Muscle of leg (tissue), 11 donors: Measurements from ENCODE around the gene NAALADL2. TPM values are rescaled to one million over a fixed set of nuclear protein-coding genes. Genes with fewer than 3 reads are reported as not detected.
A peak's percentile ranks its signal among the peaks of the same experiment; 100 is the strongest.
"Not testable (repeated sequence)": the region's sequence is repeated elsewhere in the genome, so short reads cannot be mapped to it uniquely, and the experiment has no call there.

Source experiments
- DNase-seq: peaks from one replicate; pipeline ENCODE4 v3.0.0; 2013
- H3K27ac ChIP-seq: one replicate; pipeline ENCODE4 v1.5.1; 2013; ENCODE audit warnings: mild to moderate bottlenecking, low read length, control low read depth
- H3K27me3 ChIP-seq: one replicate; pipeline ENCODE4 v1.6.1; 2013; ENCODE audit warnings: low read length; ENCODE audit not compliant: control insufficient read depth, insufficient read depth
- H3K36me3 ChIP-seq: one replicate; pipeline ENCODE4 v1.6.1; 2013; ENCODE audit warnings: low read length; ENCODE audit not compliant: control insufficient read depth, insufficient read depth
- H3K4me1 ChIP-seq: one replicate; pipeline ENCODE4 v1.6.1; 2013; ENCODE audit warnings: low read length; ENCODE audit not compliant: control insufficient read depth, insufficient read depth
- H3K4me3 ChIP-seq: one replicate; pipeline ENCODE4 v1.5.1; 2013; ENCODE audit warnings: low read length, control low read depth
- H3K9me3 ChIP-seq: replicated peaks from 2 replicates; pipeline ENCODE4 v1.6.1; 2013; ENCODE audit warnings: low read depth, low read length; ENCODE audit not compliant: control insufficient read depth
- WGBS: methylation state at CpG from one replicate; pipeline ENCODE4 v1.1.5; 2013; ENCODE audit warnings: missing lambda C conversion rate; ENCODE audit not compliant: insufficient coverage; 5-methylcytosine and 5-hydroxymethylcytosine counted together
- polyA plus RNA-seq, 8 donors: library from polyadenylated mRNA; unstranded; fragments of 120-200 nt; gene quantifications; one replicate each; pipeline versions ENCODE4 v1.2.1 to v1.2.3, GENCODE V29; 2013; ENCODE audit warnings: inconsistent platforms in 1 of 8, low replicate concordance in 1 of 8; ENCODE audit not compliant: insufficient read length in 8 of 8, insufficient read depth in 1 of 8
- total RNA-seq: library from RNA; stranded (reverse); fragments of 120-200 nt; gene quantifications from one replicate; pipeline ENCODE4 v1.2.4, GENCODE V29; 2013

The NAALADL2 gene
- total and polyA plus RNA-seq, 9 donors: 4.8 to 17.4 (median 8.0) TPM

- DNase-seq, H3K36me3 ChIP-seq, H3K4me3 ChIP-seq, H3K4me1 ChIP-seq, H3K27ac ChIP-seq, H3K9me3 ChIP-seq, H3K27me3 ChIP-seq: not testable (repeated sequence)
- WGBS: no CpG with 5 or more reads among the region's 2 CpGs
These were observed 669.6 kb downstream of the NAALADL2 start for GRCh38 chr3:175528693-175529092.

- no peak overlapping the region for H3K4me3 ChIP-seq
- DNase-seq: no peak
- no peaks in the 10 kb centered on the region for H3K9me3 ChIP-seq
- no peak overlapping the region for H3K27ac ChIP-seq
- H3K27me3 ChIP-seq: no peaks in the 10 kb centered on the region
- no peaks in the 10 kb centered on the region for H3K4me1 ChIP-seq
- H3K36me3 ChIP-seq: no peaks in the 10 kb centered on the region
- no CpG with 5 or more reads among the region's 2 CpGs for WGBS
These were observed 676.2 kb downstream of the NAALADL2 start for GRCh38 chr3:175535351-175535750.

GRCh38 chr3:175546115-175546514, 687.0 kb downstream of the NAALADL2 start:
- H3K27ac ChIP-seq: no peak overlapping the region
- 90% methylated on average over 2 of the region's 4 CpGs for WGBS
- no peaks in the 10 kb centered on the region for H3K27me3 ChIP-seq
- H3K4me3 ChIP-seq: no peak overlapping the region
- H3K4me1 ChIP-seq: no peaks in the 10 kb centered on the region
- no peaks in the 10 kb centered on the region for H3K9me3 ChIP-seq
- no peak for DNase-seq
- no peaks in the 10 kb centered on the region for H3K36me3 ChIP-seq

- DNase-seq: no peak
- H3K27ac ChIP-seq: no peak overlapping the region
- no peaks in the 10 kb centered on the region for H3K36me3 ChIP-seq
- no peaks in the 10 kb centered on the region for H3K4me1 ChIP-seq
- no peak overlapping the region for H3K4me3 ChIP-seq
- no peaks in the 10 kb centered on the region for H3K9me3 ChIP-seq
- H3K27me3 ChIP-seq: no peaks in the 10 kb centered on the region
- no CpG with 5 or more reads among the region's 1 CpG for WGBS
These were observed 693.8 kb downstream of the NAALADL2 start for GRCh38 chr3:175552929-175553328.

GRCh38 chr3:175554801-175555200, 695.7 kb downstream of the NAALADL2 start:
- H3K27me3 ChIP-seq: no peaks in the 10 kb centered on the region
- no peaks in the 10 kb centered on the region for H3K36me3 ChIP-seq
- H3K9me3 ChIP-seq: no peaks in the 10 kb centered on the region
- no peak overlapping the region for H3K4me3 ChIP-seq
- H3K4me1 ChIP-seq: no peaks in the 10 kb centered on the region
- DNase-seq: peak; percentile 53
- H3K27ac ChIP-seq: no peak overlapping the region

GRCh38 chr3:175558261-175558660, 699.1 kb downstream of the NAALADL2 start:
- no peak overlapping the region for H3K4me3 ChIP-seq
- DNase-seq: no peak
- H3K27ac ChIP-seq: no peak overlapping the region
- H3K9me3 ChIP-seq: no peaks in the 10 kb centered on the region
- no peaks in the 10 kb centered on the region for H3K27me3 ChIP-seq
- no peaks in the 10 kb centered on the region for H3K4me1 ChIP-seq
- WGBS: no CpG with 5 or more reads among the region's 1 CpG
- H3K36me3 ChIP-seq: no peaks in the 10 kb centered on the region

- Histone ChIP-seq H3K27me3 (no peaks in the 10 kb centered on the region), H3K27ac (no peak overlapping the region), H3K9me3 (no peaks in the 10 kb centered on the region), H3K36me3 (no peaks in the 10 kb centered on the region), H3K4me1 (no peaks in the 10 kb centered on the region), H3K4me3 (no peak overlapping the region)
- no peak for DNase-seq
These were observed 705.2 kb downstream of the NAALADL2 start for GRCh38 chr3:175564363-175564762.

- Histone ChIP-seq H3K4me1 (no peaks in the 10 kb centered on the region), H3K27me3 (no peaks in the 10 kb centered on the region)
These were observed 712.0 kb downstream of the NAALADL2 start for GRCh38 chr3:175571096-175571495.

GRCh38 chr3:175573226-175573625, 714.1 kb downstream of the NAALADL2 start:
- no peaks in the 10 kb centered on the region for H3K36me3 ChIP-seq
- no peak overlapping the region for H3K27ac ChIP-seq
- no peaks in the 10 kb centered on the region for H3K27me3 ChIP-seq
- DNase-seq: no peak
- no peaks in the 10 kb centered on the region for H3K9me3 ChIP-seq
- no peaks in the 10 kb centered on the region for H3K4me1 ChIP-seq
- H3K4me3 ChIP-seq: no peak overlapping the region
- no CpG with 5 or more reads among the region's 2 CpGs for WGBS

More at GRCh38 chr3:175571096-175571495, 712.0 kb downstream of the NAALADL2 start:
- H3K36me3 ChIP-seq: no peaks in the 10 kb centered on the region
- no peak for DNase-seq
- H3K4me3 ChIP-seq: no peak overlapping the region
- H3K9me3 ChIP-seq: no peaks in the 10 kb centered on the region
- H3K27ac ChIP-seq: no peak overlapping the region

- Histone ChIP-seq H3K4me3 (no peak overlapping the region), H3K27me3 (no peaks in the 10 kb centered on the region), H3K9me3 (no peaks in the 10 kb centered on the region), H3K36me3 (no peaks in the 10 kb centered on the region), H3K27ac (no peak overlapping the region), H3K4me1 (no peaks in the 10 kb centered on the region)
- no peak for DNase-seq
- no CpG with 5 or more reads among the region's 1 CpG for WGBS
These were observed 721.2 kb downstream of the NAALADL2 start for GRCh38 chr3:175580318-175580717.

GRCh38 chr3:175585898-175586297, 726.8 kb downstream of the NAALADL2 start:
- Histone ChIP-seq H3K36me3 (no peaks in the 10 kb centered on the region), H3K27ac (no peak overlapping the region), H3K4me3 (no peak overlapping the region), H3K27me3 (no peaks in the 10 kb centered on the region), H3K4me1 (no peaks in the 10 kb centered on the region), H3K9me3 (no peaks in the 10 kb centered on the region)
- no CpG with 5 or more reads among the region's 2 CpGs for whole genome bisulfite sequencing
- DNase-seq: no peak
